ENCODE data around the gene TNFRSF14.
A peak's percentile ranks its signal among the peaks of the same experiment; 100 is the strongest.

Gene TNFRSF14

GRCh38 chr1:2535981-2536380, 20.2 kb upstream of the TNFRSF14 start:
- DNase-seq (ENCODE audit: low spot score), result no peak
- in situ Hi-C loops (cut with MboI; ENCODE audit: low pct_unique_long_range_greater_than_20kb, low sequenced_read_pairs, unreplicated experiment), result loop anchor here (25.0 kb wide), 1 partner anchor 349 kb away; the partner anchor contains the start of gene FAAP20
- TF ChIP-seq CTCF (IDR thresholded peaks at IDR 0.05; ENCODE audit: extremely low read depth, insufficient read depth, missing control alignments), result no peak

- no peak for DNase-seq (ENCODE audit: low spot score)
- TF ChIP-seq CTCF (IDR thresholded peaks at IDR 0.05; ENCODE audit: extremely low read depth, insufficient read depth, missing control alignments), result no peak
- in situ Hi-C loops (cut with MboI; ENCODE audit: low pct_unique_long_range_greater_than_20kb, low sequenced_read_pairs, unreplicated experiment), result loop anchor here (25.0 kb wide), 1 partner anchor 350 kb away; the partner anchor contains the start of gene FAAP20
These were observed 18.4 kb upstream of the TNFRSF14 start for GRCh38 chr1:2537784-2538115.

- in situ Hi-C loops (cut with MboI; ENCODE audit: low pct_unique_long_range_greater_than_20kb, low sequenced_read_pairs, unreplicated experiment), result loop anchor here (25.0 kb wide), 1 partner anchor 351 kb away; the partner anchor contains the start of gene FAAP20
- no peak for TF ChIP-seq CTCF (IDR thresholded peaks at IDR 0.05; ENCODE audit: extremely low read depth, insufficient read depth, missing control alignments)
- DNase-seq (ENCODE audit: low spot score), result no peak
These were observed 17.8 kb upstream of the TNFRSF14 start for GRCh38 chr1:2538376-2538775.

- TF ChIP-seq CTCF (IDR thresholded peaks at IDR 0.05; ENCODE audit: extremely low read depth, insufficient read depth, missing control alignments), result no peak
- no peak for DNase-seq (ENCODE audit: low spot score)
- in situ Hi-C loops (cut with MboI; ENCODE audit: low pct_unique_long_range_greater_than_20kb, low sequenced_read_pairs, unreplicated experiment), result loop anchor here (25.0 kb wide), 1 partner anchor 352 kb away; the partner anchor contains the start of gene FAAP20
These were observed 17.3 kb upstream of the TNFRSF14 start for GRCh38 chr1:2538872-2539271.

GRCh38 chr1:2539312-2539907, 16.8 kb upstream of the TNFRSF14 start:
- TF ChIP-seq CTCF (IDR thresholded peaks at IDR 0.05; ENCODE audit: extremely low read depth, insufficient read depth, missing control alignments), result peak; percentile 40
- no peak for DNase-seq (ENCODE audit: low spot score)
- in situ Hi-C loops (cut with MboI; ENCODE audit: low pct_unique_long_range_greater_than_20kb, low sequenced_read_pairs, unreplicated experiment), result loop anchor here (25.0 kb wide), 1 partner anchor 352 kb away; the partner anchor contains the start of gene FAAP20

- TF ChIP-seq CTCF (IDR thresholded peaks at IDR 0.05; ENCODE audit: extremely low read depth, insufficient read depth, missing control alignments), result no peak
- DNase-seq (ENCODE audit: low spot score), result no peak
- in situ Hi-C loops (cut with MboI; ENCODE audit: low pct_unique_long_range_greater_than_20kb, low sequenced_read_pairs, unreplicated experiment), result loop anchor here (10.0 to 25.0 kb wide), 2 partner anchors 126 to 354 kb away; partner anchors contain the start of genes FAAP20 and PEX10
These were observed 15.2 kb upstream of the TNFRSF14 start for GRCh38 chr1:2540816-2541492.

Data from GM13977 (cell line).